ENCODE data around the gene DLEC1. TPM values are rescaled to one million over a fixed set of nuclear protein-coding genes. Genes with fewer than 3 reads are reported as not detected.

DLEC1 gene
- total RNA-seq, 4 donors from 2014 or later = 0.07 to 0.78 (median 0.16) TPM

DNA sequence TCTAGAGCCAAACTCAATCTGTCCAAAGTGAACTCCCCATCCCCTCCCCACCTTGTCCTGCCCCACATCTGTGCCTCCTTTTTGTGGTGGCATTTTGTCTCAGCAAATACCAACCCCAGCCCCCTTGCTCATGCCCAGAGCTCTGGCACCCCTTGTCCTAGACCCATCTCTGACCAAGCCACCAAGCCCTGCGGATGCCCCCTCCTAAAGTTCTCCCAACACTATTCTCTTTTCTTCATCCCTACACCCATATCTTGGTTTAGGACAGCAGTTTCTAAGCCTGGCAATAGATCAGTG, 80.2 kb downstream of the DLEC1 start:
- TF ChIP-seq POLR2AphosphoS5 (IDR thresholded peaks at IDR 0.05) = no peak
- no peak for TF ChIP-seq EP300 (IDR thresholded peaks at IDR 0.05)
- TF ChIP-seq POLR2A (IDR thresholded peaks at IDR 0.05) = no peak
- TF ChIP-seq, protein P1, sequence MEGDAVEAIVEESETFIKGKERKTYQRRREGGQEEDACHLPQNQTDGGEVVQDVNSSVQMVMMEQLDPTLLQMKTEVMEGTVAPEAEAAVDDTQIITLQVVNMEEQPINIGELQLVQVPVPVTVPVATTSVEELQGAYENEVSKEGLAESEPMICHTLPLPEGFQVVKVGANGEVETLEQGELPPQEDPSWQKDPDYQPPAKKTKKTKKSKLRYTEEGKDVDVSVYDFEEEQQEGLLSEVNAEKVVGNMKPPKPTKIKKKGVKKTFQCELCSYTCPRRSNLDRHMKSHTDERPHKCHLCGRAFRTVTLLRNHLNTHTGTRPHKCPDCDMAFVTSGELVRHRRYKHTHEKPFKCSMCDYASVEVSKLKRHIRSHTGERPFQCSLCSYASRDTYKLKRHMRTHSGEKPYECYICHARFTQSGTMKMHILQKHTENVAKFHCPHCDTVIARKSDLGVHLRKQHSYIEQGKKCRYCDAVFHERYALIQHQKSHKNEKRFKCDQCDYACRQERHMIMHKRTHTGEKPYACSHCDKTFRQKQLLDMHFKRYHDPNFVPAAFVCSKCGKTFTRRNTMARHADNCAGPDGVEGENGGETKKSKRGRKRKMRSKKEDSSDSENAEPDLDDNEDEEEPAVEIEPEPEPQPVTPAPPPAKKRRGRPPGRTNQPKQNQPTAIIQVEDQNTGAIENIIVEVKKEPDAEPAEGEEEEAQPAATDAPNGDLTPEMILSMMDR (IDR thresholded peaks at IDR 0.05) = no peak
- 100% methylated on average over 1 of the region's 1 CpG for WGBS, 2 donors (ENCODE audit: low coverage in 1 of 2)

DNA sequence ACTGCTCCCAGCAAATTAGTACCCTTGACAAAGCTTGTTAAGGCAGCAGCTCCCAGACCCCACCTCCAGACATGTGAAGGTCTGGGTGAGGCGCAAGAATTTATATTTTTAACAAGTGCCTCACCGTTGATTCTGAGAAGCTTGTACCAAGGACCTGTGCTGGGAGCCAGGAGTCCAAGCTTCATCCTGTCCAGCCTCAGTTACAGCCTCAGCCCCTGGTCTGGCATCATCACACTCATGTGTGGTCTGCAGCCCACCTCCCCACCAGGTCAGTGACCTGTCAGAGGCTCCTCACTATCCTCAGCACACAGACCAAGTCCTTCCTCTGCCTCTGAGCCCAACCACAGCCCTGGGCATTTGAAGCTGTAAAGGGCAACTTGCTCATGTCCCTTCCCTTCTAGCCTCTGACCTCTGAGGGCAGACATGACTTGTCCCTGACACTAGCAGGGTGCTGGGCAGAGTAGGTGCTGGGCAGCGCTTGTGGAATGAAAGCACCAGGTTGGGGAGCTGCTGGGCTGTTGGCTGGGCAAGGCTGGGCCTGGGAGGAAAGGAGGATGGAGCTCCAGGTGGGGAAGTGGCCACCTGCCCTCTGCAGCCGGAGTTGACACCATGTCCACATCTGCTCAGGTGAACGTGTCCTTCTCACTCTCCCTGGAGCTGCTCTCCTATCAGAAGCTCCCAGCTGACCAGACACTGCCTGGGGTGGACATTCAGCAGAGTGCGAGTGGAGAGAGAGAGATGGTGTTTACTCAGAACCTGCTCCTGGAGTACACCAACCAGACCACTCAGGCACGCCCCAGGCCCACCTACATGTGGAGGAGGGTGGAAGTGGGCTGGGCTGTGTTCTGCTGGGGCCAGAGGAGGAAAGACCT, 81.0 kb downstream of the DLEC1 start:
- Histone ChIP-seq H3K4me3 (no peak overlapping the region), H3K9me3 (no peaks in the 10 kb centered on the region), H3K36me3 (peaks cover 0 to 57% of the 10 kb centered on the region in 2 donors), H3K27me3 (no peaks in the 10 kb centered on the region), H3K4me1 (no peaks in the 10 kb centered on the region), H3K27ac (no peak overlapping the region)
- TF ChIP-seq POLR2AphosphoS5 (IDR thresholded peaks at IDR 0.05) = no peak
- no peak for TF ChIP-seq POLR2A (IDR thresholded peaks at IDR 0.05)
- TF ChIP-seq, protein P1 (IDR thresholded peaks at IDR 0.05) = no peak
- no peak for TF ChIP-seq EP300 (IDR thresholded peaks at IDR 0.05)
- no peak for ATAC-seq
- 100% methylated on average over 2 of the region's 7 CpGs; no CpG with 5 or more reads in 1 of the 2 donors for WGBS, 2 donors (ENCODE audit: low coverage in 1 of 2)

More for the DNA sequence above, 80.2 kb downstream of the DLEC1 start:
- H3K4me3 ChIP-seq = no peak overlapping the region
- H3K4me1 ChIP-seq = no peaks in the 10 kb centered on the region
- ATAC-seq = no peak
- H3K27me3 ChIP-seq = no peaks in the 10 kb centered on the region
- H3K36me3 ChIP-seq = peaks cover 0 to 49% of the 10 kb centered on the region in 2 donors
- H3K9me3 ChIP-seq = no peaks in the 10 kb centered on the region
- no peak overlapping the region for H3K27ac ChIP-seq

DNA sequence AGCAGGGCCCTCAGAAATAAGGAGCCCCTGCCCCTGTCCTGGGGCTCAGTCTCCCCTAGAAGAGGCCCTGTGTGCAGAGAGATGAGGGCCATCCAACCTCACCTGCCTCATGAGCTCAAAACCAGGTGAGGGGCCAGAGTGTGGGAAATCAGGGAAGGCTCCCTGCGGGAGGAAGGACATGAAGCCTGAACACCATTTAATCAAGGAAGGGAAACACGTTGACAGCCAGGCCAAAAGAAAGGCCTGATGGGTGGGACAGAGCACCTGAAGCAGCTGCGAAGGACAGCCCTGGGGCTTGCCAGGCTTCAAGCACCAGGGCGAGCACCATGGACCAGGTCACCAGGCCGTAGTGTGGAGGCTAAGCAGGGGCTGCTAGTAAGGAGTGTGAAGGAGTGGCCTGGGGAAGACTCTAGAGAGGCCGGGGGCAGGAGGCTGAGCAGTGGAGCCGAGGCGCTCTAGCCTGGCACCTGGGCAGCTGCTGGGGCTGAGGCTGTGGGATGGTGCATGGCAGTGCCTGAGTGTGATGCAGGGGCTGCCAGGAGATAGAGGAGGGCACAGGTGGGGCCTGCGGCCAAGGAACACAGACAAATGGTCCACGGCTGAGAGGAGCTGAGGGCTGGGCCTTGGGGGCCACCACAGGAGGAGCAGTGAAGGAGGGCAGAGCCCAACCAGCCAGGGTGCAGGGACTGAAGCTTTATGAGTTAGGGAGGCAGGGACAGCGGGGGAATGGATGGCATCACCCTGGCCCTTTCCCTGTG, 81.9 kb downstream of the DLEC1 start:
- no peaks in the 10 kb centered on the region for H3K9me3 ChIP-seq
- H3K27ac ChIP-seq = peak overlapping the region in 1 of 4 donors; percentile 13
- H3K27me3 ChIP-seq = no peaks in the 10 kb centered on the region
- H3K4me3 ChIP-seq = no peak overlapping the region
- H3K36me3 ChIP-seq = peaks cover 0 to 65% of the 10 kb centered on the region in 2 donors
- H3K4me1 ChIP-seq = no peaks in the 10 kb centered on the region
- ATAC-seq = no peak
- TF ChIP-seq EP300 (IDR thresholded peaks at IDR 0.05) (no peak), POLR2A (IDR thresholded peaks at IDR 0.05) (no peak), POLR2AphosphoS5 (IDR thresholded peaks at IDR 0.05) (no peak)
- TF ChIP-seq, protein P1 (IDR thresholded peaks at IDR 0.05) = no peak
- 81 to 96% methylated on average over 5 to 8 of the region's 11 CpGs for WGBS, 2 donors (ENCODE audit: low coverage in 1 of 2)

DNA sequence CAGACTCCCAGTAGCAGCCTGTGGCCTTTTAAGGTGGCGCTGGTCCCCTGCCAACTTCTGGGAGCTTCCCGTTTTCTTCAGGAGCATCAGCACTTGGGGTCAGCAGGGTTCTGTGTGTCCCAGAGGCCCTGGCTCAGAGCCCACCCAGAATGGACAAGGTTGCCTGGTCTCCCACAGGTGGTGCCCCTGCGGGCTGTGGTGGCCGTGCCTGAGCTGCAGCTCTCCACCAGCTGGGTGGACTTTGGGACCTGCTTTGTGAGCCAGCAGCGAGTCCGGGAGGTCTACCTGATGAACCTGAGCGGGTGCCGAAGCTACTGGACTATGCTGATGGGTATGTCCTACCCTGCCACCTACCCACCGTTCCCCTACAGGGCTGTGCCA, 82.4 kb downstream of the DLEC1 start:
- WGBS, 2 donors (ENCODE audit: low coverage in 1 of 2) = no CpG with 5 or more reads among the region's 9 CpGs
- H3K27me3 ChIP-seq = no peaks in the 10 kb centered on the region
- ATAC-seq = no peak
- no peak overlapping the region for H3K4me3 ChIP-seq
- no peaks in the 10 kb centered on the region for H3K4me1 ChIP-seq
- H3K27ac ChIP-seq = no peak overlapping the region
- H3K9me3 ChIP-seq = no peaks in the 10 kb centered on the region
- H3K36me3 ChIP-seq = peaks cover 0 to 71% of the 10 kb centered on the region in 2 donors
- TF ChIP-seq, protein P1 (IDR thresholded peaks at IDR 0.05) = no peak
- TF ChIP-seq EP300 (IDR thresholded peaks at IDR 0.05) (no peak), POLR2A (IDR thresholded peaks at IDR 0.05) (no peak), POLR2AphosphoS5 (IDR thresholded peaks at IDR 0.05) (no peak)

Data from gastroesophageal sphincter (tissue), 4 donors.